HuH-7 (cell line): Measurements from ENCODE around the gene TNIP2.
"Not testable (repeated sequence)": the region's sequence is repeated elsewhere in the genome, so short reads cannot be mapped to it uniquely, and the experiment has no call there.

Experiments used
- DNase-seq: peaks from one replicate; pipeline ENCODE4 v3.0.0; 2011; ENCODE audit warnings: low spot score

TNIP2 gene

GRCh38 chr4:2744576-2745270 lies 11.4 kb downstream of the TNIP2 start:
- DNase-seq, result no peak

- DNase-seq, result no peak
Measured at GRCh38 chr4:2743518-2744445, 12.4 kb downstream of the TNIP2 start.

- DNase-seq, result no peak
Measured at GRCh38 chr4:2742823-2743517, 13.2 kb downstream of the TNIP2 start.

GRCh38 chr4:2742081-2742822 lies 13.9 kb downstream of the TNIP2 start:
- DNase-seq, result no peak

GRCh38 chr4:2741626-2742025 lies 14.5 kb downstream of the TNIP2 start:
- DNase-seq, result no peak

GRCh38 chr4:2738296-2738695 lies 17.8 kb downstream of the TNIP2 start:
- DNase-seq, result not testable (repeated sequence)

- DNase-seq, result no peak
Measured at GRCh38 chr4:2735869-2736268, 20.3 kb downstream of the TNIP2 start.

GRCh38 chr4:2734612-2735011 lies 21.5 kb downstream of the TNIP2 start:
- DNase-seq, result no peak

- no peak for DNase-seq
Measured at GRCh38 chr4:2733844-2734574, 22.1 kb downstream of the TNIP2 start.

GRCh38 chr4:2733001-2733843 lies 22.9 kb downstream of the TNIP2 start:
- DNase-seq, result no peak

GRCh38 chr4:2732526-2732925 lies 23.6 kb downstream of the TNIP2 start:
- DNase-seq, result no peak

GRCh38 chr4:2731907-2732317 lies 24.2 kb downstream of the TNIP2 start:
- DNase-seq, result no peak

GRCh38 chr4:2729533-2729875 lies 26.6 kb downstream of the TNIP2 start:
- DNase-seq, result no peak

GRCh38 chr4:2728806-2729532 lies 27.2 kb downstream of the TNIP2 start:
- DNase-seq, result no peak

- no peak for DNase-seq
Measured at GRCh38 chr4:2728221-2728620, 27.9 kb downstream of the TNIP2 start.

GRCh38 chr4:2726881-2727280 lies 29.3 kb downstream of the TNIP2 start:
- DNase-seq, result not testable (repeated sequence)

GRCh38 chr4:2725380-2725779 lies 30.8 kb downstream of the TNIP2 start:
- no peak for DNase-seq

GRCh38 chr4:2723751-2724150 lies 32.4 kb downstream of the TNIP2 start:
- DNase-seq, result no peak

- no peak for DNase-seq
Measured at GRCh38 chr4:2722033-2722432, 34.1 kb downstream of the TNIP2 start.

- DNase-seq, result no peak
Measured at GRCh38 chr4:2721586-2721985, 34.5 kb downstream of the TNIP2 start.
